A673 (cell line): ENCODE results near the gene SPG7. TPM values are rescaled to one million over a fixed set of nuclear protein-coding genes. Genes with fewer than 3 reads are reported as not detected.
A peak's percentile ranks its signal among the peaks of the same experiment; 100 is the strongest.

ENCODE experiments used
- Bru-seq: library from RNA; stranded (reverse); fragments of 400-500 nt; gene quantifications from one replicate; lab custom pipeline; 2021; lab: Mats Ljungman, UMichigan
- BruChase-seq, 2 experiments: library from RNA; stranded (reverse); fragments of 400-500 nt; gene quantifications; one replicate each; lab custom pipeline; 2021; lab: Mats Ljungman, UMichigan
- BruUV-seq: library from RNA; stranded (reverse); fragments of 400-500 nt; replicated peaks from 2 replicates; lab custom pipeline; 2021; lab: Mats Ljungman, UMichigan
- CTCF ChIA-PET: fragments of 300-600 bp; sonication (Branson Sonifier 250); formaldehyde crosslinking; loops from one replicate; lab custom pipeline; 2022; ENCODE audit warnings: antibody characterized with exemption; lab: Charles Lee
- POLR2A ChIA-PET: fragments of 300-600 bp; sonication (Branson Sonifier 250); formaldehyde crosslinking; loops from one replicate; lab custom pipeline; 2022; ENCODE audit warnings: antibody characterized with exemption; ENCODE audit not compliant: low non-redundant PET; lab: Charles Lee
- DNase-seq: peaks from one replicate; pipeline ENCODE4 v3.0.0-alpha.2; 2015; ENCODE audit warnings: low spot score
- H3K27ac ChIP-seq: fragments of 200-600 bp; sonication (generic); 2 replicates; pipeline ENCODE4 v1.5.1; 2016; ENCODE audit warnings: mixed run types, low read depth, mild to moderate bottlenecking, mixed read lengths, antibody characterized with exemption, low read length; ENCODE audit not compliant: poor library complexity, severe bottlenecking
- H3K27me3 ChIP-seq: fragments of 200-600 bp; sonication (generic); replicated peaks from 2 replicates; pipeline ENCODE4 v1.6.1; 2017; ENCODE audit warnings: mixed run types, low read depth, mild to moderate bottlenecking, mixed read lengths, antibody characterized with exemption, low read length; ENCODE audit not compliant: insufficient read depth, poor library complexity
- H3K36me3 ChIP-seq: fragments of 200-600 bp; sonication (generic); 2 replicates; pipeline ENCODE4 v1.6.1; 2016; ENCODE audit warnings: mixed run types, mild to moderate bottlenecking, mixed read lengths, antibody characterized with exemption, low read length; ENCODE audit not compliant: insufficient read depth, poor library complexity, severe bottlenecking
- H3K4me1 ChIP-seq: fragments of 200-600 bp; sonication (generic); 2 replicates; pipeline ENCODE4 v1.6.1; 2017; ENCODE audit warnings: mixed run types, mild to moderate bottlenecking, mixed read lengths, antibody characterized with exemption, low read length; ENCODE audit not compliant: insufficient read depth, poor library complexity, severe bottlenecking
- H3K4me3 ChIP-seq: fragments of 200-600 bp; sonication (generic); 2 replicates; pipeline ENCODE4 v1.5.1; 2016; ENCODE audit warnings: low read depth, mixed run types, mild to moderate bottlenecking, mixed read lengths, low read length; ENCODE audit not compliant: poor library complexity, severe bottlenecking
- H3K9me3 ChIP-seq: fragments of 200-600 bp; sonication (generic); 2 replicates; pipeline ENCODE4 v1.6.1; 2016; ENCODE audit warnings: mixed run types, low read depth, mild to moderate bottlenecking, mixed read lengths, antibody characterized with exemption, low read length; ENCODE audit not compliant: poor library complexity, severe bottlenecking
- EZH2 ChIP-seq: fragments of 200-600 bp; sonication (generic); IDR thresholded peaks from 2 replicates; pipeline ENCODE4 v1.6.1; 2017; ENCODE audit warnings: borderline replicate concordance, low read depth, mild to moderate bottlenecking, mixed read lengths, antibody characterized with exemption, low read length; ENCODE audit not compliant: poor library complexity, severe bottlenecking
- intact Hi-C: fragments of 100-400 bp; cut with micrococcal nuclease; formaldehyde crosslinking; loops from one replicate; pipeline ENCODE4 v1.10.0; 2022; ENCODE audit not compliant: unreplicated experiment
- long read RNA-seq: library from polyadenylated mRNA; stranded (forward); transcript quantifications from one replicate; pipeline ENCODE4 v2.0.0, GENCODE V29; 2022
- total RNA-seq: library from RNA; stranded (reverse); gene quantifications from 2 replicates; pipeline ENCODE4 v1.2.3, GENCODE V29; 2021
- TF ChIP-seq, protein P1 (sequence below): fragments of 300-800, 200-600 bp; sonication (generic); conservative IDR thresholded peaks from 2 replicates; pipeline ENCODE4 v1.5.1; 2017; ENCODE audit warnings: low read depth, mild to moderate bottlenecking, antibody characterized with exemption, low read length, moderate library complexity, mixed read lengths

SPG7 gene
- total RNA-seq: 100 and 113 TPM in 2 replicates
- Bru-seq, nascent RNA: percentile 72 among the genes with signal in this experiment
- percentile 83 among the genes with signal in this experiment for BruChase-seq, experiment 1, labeled RNA remaining after a 2-hour chase
- BruChase-seq, experiment 2, labeled RNA remaining after a 6-hour chase: percentile 92 among the genes with signal in this experiment
- long read RNA-seq, transcript SPG7-202 (10 exons, 2,288 nt): minor isoform, 12 of 75 reads
- long read RNA-seq, transcript SPG7-268 (17 exons, 3,359 nt): major isoform, 27 of 75 reads
- long read RNA-seq, partial matches to known transcripts: 9 of 75 reads
- long read RNA-seq, other reads (novel, unspliced or antisense): 18 of 75 reads

DNA sequence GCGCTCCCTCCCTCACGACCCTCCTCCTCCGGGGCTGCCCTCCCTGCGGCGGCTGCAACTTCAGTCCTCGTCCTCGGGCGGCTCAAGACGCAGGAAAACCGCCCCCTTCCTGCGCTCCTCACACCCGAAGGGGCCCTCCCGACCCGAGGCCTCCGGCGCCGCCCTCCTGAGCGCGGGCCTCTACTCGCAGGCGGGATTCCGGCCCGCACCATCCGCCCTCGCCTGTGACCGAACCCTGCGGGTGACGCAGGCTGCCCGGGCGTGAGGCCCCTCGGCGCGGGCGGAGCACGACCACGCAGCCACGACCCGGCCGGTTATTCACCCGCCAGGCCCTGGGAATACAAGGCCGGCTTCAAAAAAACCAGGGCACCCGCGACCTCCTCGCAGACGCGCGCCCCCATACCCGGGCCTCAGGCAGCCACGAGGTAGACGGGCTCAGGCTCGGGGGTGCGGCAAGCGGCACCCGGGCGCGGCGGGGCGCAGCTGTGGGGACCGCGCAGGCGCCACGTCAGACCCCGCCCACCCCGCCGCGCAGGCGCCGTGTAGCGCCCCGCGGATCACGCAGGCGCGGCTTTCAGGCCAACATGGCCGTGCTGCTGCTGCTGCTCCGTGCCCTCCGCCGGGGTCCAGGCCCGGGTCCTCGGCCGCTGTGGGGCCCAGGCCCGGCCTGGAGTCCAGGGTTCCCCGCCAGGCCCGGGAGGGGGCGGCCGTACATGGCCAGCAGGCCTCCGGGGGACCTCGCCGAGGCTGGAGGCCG lies at the start of gene SPG7:
Gene SPG7, plus strand, starts transcription at position 570 of the 757 bp plus-strand sequence. Its CDS starts 15 bp downstream, at position 585.
- intact Hi-C loops: loop anchor here (5.0 to 10.0 kb wide), 2 partner anchors 176 to 263 kb away; no protein-coding TSS in a partner anchor
- no TSS peak for BruUV-seq

GRCh38 chr16:89458551-89458950 lies 49.7 kb upstream of the SPG7 start:
- no peak for DNase-seq
- Histone ChIP-seq H3K27ac (no peak overlapping the region), H3K27me3 (no peaks in the 10 kb centered on the region), H3K4me1 (peaks cover 20% of the 10 kb centered on the region), H3K9me3 (no peaks in the 10 kb centered on the region), H3K4me3 (no peak overlapping the region), H3K36me3 (no peaks in the 10 kb centered on the region)
- TF ChIP-seq EZH2: no peak
- TF ChIP-seq, protein P1, sequence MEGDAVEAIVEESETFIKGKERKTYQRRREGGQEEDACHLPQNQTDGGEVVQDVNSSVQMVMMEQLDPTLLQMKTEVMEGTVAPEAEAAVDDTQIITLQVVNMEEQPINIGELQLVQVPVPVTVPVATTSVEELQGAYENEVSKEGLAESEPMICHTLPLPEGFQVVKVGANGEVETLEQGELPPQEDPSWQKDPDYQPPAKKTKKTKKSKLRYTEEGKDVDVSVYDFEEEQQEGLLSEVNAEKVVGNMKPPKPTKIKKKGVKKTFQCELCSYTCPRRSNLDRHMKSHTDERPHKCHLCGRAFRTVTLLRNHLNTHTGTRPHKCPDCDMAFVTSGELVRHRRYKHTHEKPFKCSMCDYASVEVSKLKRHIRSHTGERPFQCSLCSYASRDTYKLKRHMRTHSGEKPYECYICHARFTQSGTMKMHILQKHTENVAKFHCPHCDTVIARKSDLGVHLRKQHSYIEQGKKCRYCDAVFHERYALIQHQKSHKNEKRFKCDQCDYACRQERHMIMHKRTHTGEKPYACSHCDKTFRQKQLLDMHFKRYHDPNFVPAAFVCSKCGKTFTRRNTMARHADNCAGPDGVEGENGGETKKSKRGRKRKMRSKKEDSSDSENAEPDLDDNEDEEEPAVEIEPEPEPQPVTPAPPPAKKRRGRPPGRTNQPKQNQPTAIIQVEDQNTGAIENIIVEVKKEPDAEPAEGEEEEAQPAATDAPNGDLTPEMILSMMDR: no peak
- intact Hi-C loops: no loop called here
- no TSS peak for BruUV-seq
- POLR2A ChIA-PET: no interaction called here
- CTCF ChIA-PET: no interaction called here

More for the DNA sequence above, at the start of gene SPG7:
- TF ChIP-seq EZH2: no peak
- TF ChIP-seq, protein P1: 0 out of 2 replicates have a peak, but pooled peaks have one; percentile 9
- H3K36me3 ChIP-seq: peaks cover 25% of the 10 kb centered on the region
- peaks cover 21% of the 10 kb centered on the region for H3K4me1 ChIP-seq
- peak within 1 kb of the TSS; percentile 96 for H3K4me3 ChIP-seq
- CTCF ChIA-PET: interaction anchor here (0.9 kb wide), 1 partner anchor 158 kb away, joined by 3 read pairs; no protein-coding TSS in a partner anchor
- POLR2A ChIA-PET: no interaction called here
- peak within 1 kb of the TSS; percentile 94 for H3K27ac ChIP-seq
- H3K27me3 ChIP-seq: no peaks in the 10 kb centered on the region
- peak; percentile 91 for DNase-seq
- H3K9me3 ChIP-seq: no peaks in the 10 kb centered on the region

- DNase-seq: no peak
- Histone ChIP-seq H3K4me3 (no peak overlapping the region), H3K36me3 (no peaks in the 10 kb centered on the region), H3K27me3 (no peaks in the 10 kb centered on the region), H3K9me3 (no peaks in the 10 kb centered on the region), H3K4me1 (peaks cover 17% of the 10 kb centered on the region), H3K27ac (no peak overlapping the region)
- no TSS peak for BruUV-seq
- POLR2A ChIA-PET: no interaction called here
- no peak for TF ChIP-seq EZH2
- TF ChIP-seq, protein P1: no peak
- CTCF ChIA-PET: no interaction called here
- intact Hi-C loops: no loop called here
Measured at GRCh38 chr16:89458967-89459366, 49.2 kb upstream of the SPG7 start.
